ENCODE measurements around the gene LYRM2. TPM values are rescaled to one million over a fixed set of nuclear protein-coding genes. Genes with fewer than 3 reads are reported as not detected.

LYRM2 gene
- total RNA-seq, 4 donors from 2014 or later: 18.9 to 24.5 (median 19.9) TPM

DNA sequence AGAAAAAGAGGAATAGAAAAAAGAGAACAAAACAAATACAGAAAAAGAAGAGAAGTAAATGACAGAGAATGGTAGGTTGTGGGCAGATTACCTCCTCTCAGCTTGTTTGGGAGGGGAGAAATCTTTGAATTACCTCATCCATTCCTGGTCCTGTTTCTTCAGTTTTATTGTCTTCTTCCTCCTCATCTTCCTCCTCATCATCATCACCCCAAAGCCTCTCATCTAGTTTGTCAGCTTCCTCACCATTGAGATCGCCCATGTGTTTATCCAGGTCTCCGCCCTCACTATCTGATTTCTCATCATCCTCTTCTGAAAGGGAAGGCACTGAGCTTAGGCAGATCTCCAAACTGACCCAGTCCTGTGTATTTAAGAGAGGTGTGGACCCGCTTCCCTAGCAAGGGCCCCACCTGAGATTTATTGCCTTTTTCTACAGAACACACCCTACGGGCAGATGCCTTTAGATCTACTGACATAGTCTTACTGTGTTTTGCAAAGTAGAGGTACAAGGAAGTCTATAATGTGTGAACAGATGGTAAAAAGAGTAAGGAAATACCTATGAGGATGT, 24.2 kb upstream of the LYRM2 start:
- Histone ChIP-seq H3K9me3 (no peaks in the 10 kb centered on the region), H3K27me3 (no peaks in the 10 kb centered on the region), H3K4me1 (no peaks in the 10 kb centered on the region), H3K36me3 (peaks cover 43 to 98% (median 77%) of the 10 kb centered on the region in 4 donors), H3K4me3 (no peak overlapping the region), H3K27ac (replicated peaks in 1 of 4) (no peak overlapping the region)
- intact Hi-C loops (cut with DNase I): no loop called here
- no peak for DNase-seq (ENCODE audit: extremely low spot score)
- WGBS: 98% methylated on average over 4 of the region's 4 CpGs
- TF ChIP-seq, protein P1, sequence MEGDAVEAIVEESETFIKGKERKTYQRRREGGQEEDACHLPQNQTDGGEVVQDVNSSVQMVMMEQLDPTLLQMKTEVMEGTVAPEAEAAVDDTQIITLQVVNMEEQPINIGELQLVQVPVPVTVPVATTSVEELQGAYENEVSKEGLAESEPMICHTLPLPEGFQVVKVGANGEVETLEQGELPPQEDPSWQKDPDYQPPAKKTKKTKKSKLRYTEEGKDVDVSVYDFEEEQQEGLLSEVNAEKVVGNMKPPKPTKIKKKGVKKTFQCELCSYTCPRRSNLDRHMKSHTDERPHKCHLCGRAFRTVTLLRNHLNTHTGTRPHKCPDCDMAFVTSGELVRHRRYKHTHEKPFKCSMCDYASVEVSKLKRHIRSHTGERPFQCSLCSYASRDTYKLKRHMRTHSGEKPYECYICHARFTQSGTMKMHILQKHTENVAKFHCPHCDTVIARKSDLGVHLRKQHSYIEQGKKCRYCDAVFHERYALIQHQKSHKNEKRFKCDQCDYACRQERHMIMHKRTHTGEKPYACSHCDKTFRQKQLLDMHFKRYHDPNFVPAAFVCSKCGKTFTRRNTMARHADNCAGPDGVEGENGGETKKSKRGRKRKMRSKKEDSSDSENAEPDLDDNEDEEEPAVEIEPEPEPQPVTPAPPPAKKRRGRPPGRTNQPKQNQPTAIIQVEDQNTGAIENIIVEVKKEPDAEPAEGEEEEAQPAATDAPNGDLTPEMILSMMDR (IDR thresholded peaks at IDR 0.05): no peak
- TF ChIP-seq POLR2A (IDR thresholded peaks at IDR 0.05; ENCODE audit: low read depth): no peak
- no peak for TF ChIP-seq EP300 (IDR thresholded peaks at IDR 0.05)
- TF ChIP-seq POLR2AphosphoS5 (IDR thresholded peaks at IDR 0.05): no peak

DNA sequence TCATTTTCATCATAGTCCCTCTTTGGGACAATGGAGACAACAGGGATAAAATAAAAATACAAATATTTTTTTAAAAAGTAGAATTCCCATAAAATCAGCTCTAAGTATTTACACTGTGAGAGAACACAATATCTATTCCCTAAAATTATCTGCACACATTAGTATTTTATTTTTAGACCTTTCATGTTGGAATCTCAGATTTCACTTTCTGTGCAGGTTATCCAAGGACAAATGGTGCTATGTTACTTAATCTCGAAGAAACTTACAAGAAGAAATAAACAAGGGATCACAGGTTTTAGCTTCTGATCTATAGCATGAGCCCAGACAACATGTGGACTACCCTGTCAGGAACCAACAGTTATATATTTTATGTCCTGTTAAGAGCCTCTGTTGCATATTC, 23.0 kb upstream of the LYRM2 start:
- DNase-seq (ENCODE audit: extremely low spot score): no peak
- TF ChIP-seq POLR2A (IDR thresholded peaks at IDR 0.05; ENCODE audit: low read depth) (no peak), EP300 (IDR thresholded peaks at IDR 0.05) (no peak), POLR2AphosphoS5 (IDR thresholded peaks at IDR 0.05) (no peak)
- TF ChIP-seq, protein P1 (IDR thresholded peaks at IDR 0.05): no peak
- no peaks in the 10 kb centered on the region for H3K9me3 ChIP-seq
- intact Hi-C loops (cut with DNase I): no loop called here
- no peaks in the 10 kb centered on the region for H3K4me1 ChIP-seq
- peaks cover 53 to 98% (median 82%) of the 10 kb centered on the region in 4 donors for H3K36me3 ChIP-seq
- no peak overlapping the region for H3K27ac ChIP-seq (replicated peaks in 1 of 4)
- WGBS: 66% methylated on average over 1 of the region's 1 CpG
- H3K4me3 ChIP-seq: no peak overlapping the region
- H3K27me3 ChIP-seq: no peaks in the 10 kb centered on the region

DNA sequence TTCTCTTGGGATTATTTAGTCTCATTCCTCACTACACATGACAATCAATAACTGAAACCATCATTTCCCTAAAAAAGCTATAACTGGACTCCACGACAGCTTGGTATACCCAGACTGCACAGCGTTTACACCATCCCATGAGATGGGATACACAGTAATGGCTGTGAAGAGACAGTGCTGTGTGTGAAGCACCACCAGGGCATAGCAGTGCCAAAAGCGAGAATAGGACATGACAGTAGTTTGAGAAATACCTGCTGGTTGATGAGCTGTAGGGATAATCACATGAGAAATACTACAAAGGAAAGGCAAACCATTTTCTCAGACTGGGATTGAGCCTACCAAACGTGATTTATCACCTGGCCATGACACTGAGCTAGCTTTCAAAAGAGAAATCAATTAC, 22.4 kb upstream of the LYRM2 start:
- H3K9me3 ChIP-seq: no peaks in the 10 kb centered on the region
- intact Hi-C loops (cut with DNase I): no loop called here
- TF ChIP-seq POLR2AphosphoS5 (IDR thresholded peaks at IDR 0.05) (no peak), EP300 (IDR thresholded peaks at IDR 0.05) (no peak), POLR2A (IDR thresholded peaks at IDR 0.05; ENCODE audit: low read depth) (no peak)
- TF ChIP-seq, protein P1 (IDR thresholded peaks at IDR 0.05): no peak
- H3K4me1 ChIP-seq: no peaks in the 10 kb centered on the region
- no peak for DNase-seq (ENCODE audit: extremely low spot score)
- no peak overlapping the region for H3K27ac ChIP-seq (replicated peaks in 1 of 4)
- H3K4me3 ChIP-seq: no peak overlapping the region
- H3K27me3 ChIP-seq: no peaks in the 10 kb centered on the region
- WGBS: 89% methylated on average over 4 of the region's 4 CpGs
- peaks cover 59 to 98% (median 82%) of the 10 kb centered on the region in 4 donors for H3K36me3 ChIP-seq

DNA sequence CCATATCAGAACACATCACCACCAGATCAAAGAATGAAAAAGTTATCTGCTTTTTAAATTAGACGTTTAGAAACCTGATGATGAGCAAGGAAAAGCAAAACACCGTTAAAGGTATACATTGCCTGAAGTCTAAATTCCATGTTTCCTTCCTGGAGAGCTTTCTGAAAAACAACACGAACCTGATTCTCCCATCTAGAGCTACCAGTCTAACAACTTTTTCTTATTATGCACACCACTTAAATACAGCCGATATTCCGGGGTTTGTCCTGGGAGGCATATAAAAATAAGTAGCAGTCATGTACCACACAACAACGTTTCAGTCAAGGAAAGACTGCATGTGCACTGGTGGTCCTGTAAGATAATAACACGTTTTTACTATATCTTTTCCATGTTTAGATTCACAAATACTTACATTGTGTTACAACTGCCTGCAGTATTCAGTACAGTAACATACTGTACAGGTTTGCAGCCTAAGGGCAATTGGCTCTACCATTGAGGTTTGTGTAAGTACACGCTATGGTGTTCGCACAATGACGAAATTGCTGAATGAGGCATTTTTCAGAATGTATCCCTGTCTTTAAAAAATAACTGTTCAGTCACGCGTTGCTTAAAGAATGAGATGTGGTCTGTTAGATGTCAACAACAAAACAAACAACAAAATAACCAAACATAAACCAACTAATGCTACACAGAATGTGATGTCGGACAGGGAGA, 19.1 kb upstream of the LYRM2 start:
- TF ChIP-seq POLR2A (IDR thresholded peaks at IDR 0.05; ENCODE audit: low read depth) (no peak), POLR2AphosphoS5 (IDR thresholded peaks at IDR 0.05) (no peak), EP300 (IDR thresholded peaks at IDR 0.05) (no peak)
- TF ChIP-seq, protein P1 (IDR thresholded peaks at IDR 0.05): no peak
- H3K27me3 ChIP-seq: no peaks in the 10 kb centered on the region
- H3K4me3 ChIP-seq: no peak overlapping the region
- no peak for DNase-seq (ENCODE audit: extremely low spot score)
- WGBS: 92% methylated on average over 13 of the region's 13 CpGs
- H3K36me3 ChIP-seq: peaks cover 55 to 98% (median 92%) of the 10 kb centered on the region in 4 donors
- intact Hi-C loops (cut with DNase I): no loop called here
- no peaks in the 10 kb centered on the region for H3K4me1 ChIP-seq
- H3K9me3 ChIP-seq: no peaks in the 10 kb centered on the region
- no peak overlapping the region for H3K27ac ChIP-seq (replicated peaks in 1 of 4)
